Stimulated activated CD4-positive, alpha-beta T cell treated with anti-CD3 and anti-CD28 coated beads, TNF-alpha, amount 100 ng/mL, for 48 hours (primary cell): ENCODE measurements around the gene CBLN3.
"Not testable (repeated sequence)": the region's sequence is repeated elsewhere in the genome, so short reads cannot be mapped to it uniquely, and the experiment has no call there.

ENCODE experiments used
- DNase-seq, 3 donors: peaks; one replicate each; pipeline ENCODE4 v3.0.0-alpha.2; 2020; ENCODE audit warnings: low read depth in 3 of 3

The CBLN3 gene

GRCh38 chr14:24429395-24430142 lies at the start of gene CBLN3, which contains the start of gene KHNYN:
CBLN3 (minus strand) TSS chr14:24429668; CDS start chr14:24429054, 614 bp downstream.
KHNYN (plus strand) TSS chr14:24429954; CDS start chr14:24430731, 777 bp downstream.
- peak; percentile 72 to 88 (median 82) for DNase-seq

- DNase-seq, result no peak
These were observed 45.8 kb upstream of the CBLN3 start for GRCh38 chr14:24475261-24475660.

GRCh38 chr14:24473211-24473610 lies 43.7 kb upstream of the CBLN3 start:
- DNase-seq, result no peak

GRCh38 chr14:24470450-24470849 lies 41.0 kb upstream of the CBLN3 start:
- not testable (repeated sequence) for DNase-seq

- no peak for DNase-seq
These were observed 36.3 kb upstream of the CBLN3 start for GRCh38 chr14:24465805-24466204.

- no peak for DNase-seq
These were observed 35.9 kb upstream of the CBLN3 start for GRCh38 chr14:24465368-24465767.

GRCh38 chr14:24463884-24464785 lies 34.7 kb upstream of the CBLN3 start:
- DNase-seq, result no peak

GRCh38 chr14:24463017-24463883 lies 33.8 kb upstream of the CBLN3 start:
- DNase-seq, result no peak

- no peak for DNase-seq
These were observed 31.9 kb upstream of the CBLN3 start for GRCh38 chr14:24461336-24461735.

- no peak for DNase-seq
These were observed 29.9 kb upstream of the CBLN3 start for GRCh38 chr14:24459331-24459730.

- DNase-seq, result no peak
These were observed 29.3 kb upstream of the CBLN3 start for GRCh38 chr14:24458736-24459135.

GRCh38 chr14:24456980-24457379 lies 27.5 kb upstream of the CBLN3 start:
- no peak for DNase-seq

GRCh38 chr14:24450828-24451227 lies 21.4 kb upstream of the CBLN3 start:
- DNase-seq, result not testable (repeated sequence)

GRCh38 chr14:24443053-24443665 lies 13.7 kb upstream of the CBLN3 start:
- DNase-seq, result no peak

GRCh38 chr14:24442240-24443052 lies 13.0 kb upstream of the CBLN3 start, which contains the start of gene SDR39U1:
SDR39U1 (minus strand) TSS chr14:24442776; CDS start chr14:24442769, 7 bp downstream.
- peak; percentile 89 to 96 (median 92) for DNase-seq

GRCh38 chr14:24441904-24442239 lies 12.4 kb upstream of the CBLN3 start:
- DNase-seq, result no peak

- DNase-seq, result no peak
These were observed 12.0 kb upstream of the CBLN3 start for GRCh38 chr14:24441485-24441884.

- DNase-seq, result no peak
These were observed 11.3 kb upstream of the CBLN3 start for GRCh38 chr14:24440606-24441399.

GRCh38 chr14:24439830-24440605 lies 10.6 kb upstream of the CBLN3 start:
- no peak for DNase-seq
